H1 (cell line): ENCODE measurements around the gene RALGAPA2.

Experiments
- CHD2 ChIP-seq: IDR thresholded peaks from 2 replicates; pipeline ENCODE4 v1.6.1; 2012; ENCODE audit warnings: low read length, improper control_type of control experiment
- EGR1 ChIP-seq: IDR thresholded peaks from 2 replicates; pipeline ENCODE4 v1.6.1; 2011; ENCODE audit warnings: low read depth, low read length, borderline replicate concordance
- EP300 ChIP-seq, 2 experiments: IDR thresholded peaks; 1 replicate in 1 of 2; 2 replicates in 1 of 2; pipeline ENCODE4 v1.6.1; 2011 to 2012; ENCODE audit warnings: low read depth in 2 of 2, low read length in 2 of 2, mild to moderate bottlenecking in 2 of 2, borderline replicate concordance in 1 of 2, inconsistent platforms in 1 of 2, moderate library complexity in 1 of 2
- GABPA ChIP-seq: IDR thresholded peaks from 2 replicates; pipeline ENCODE4 v1.6.1; 2011; ENCODE audit warnings: mild to moderate bottlenecking, low read length, moderate library complexity, borderline replicate concordance; ENCODE audit not compliant: insufficient read depth
- JUND ChIP-seq: IDR thresholded peaks from 2 replicates; pipeline ENCODE4 v1.6.1; 2011; ENCODE audit warnings: mild to moderate bottlenecking, improper control_type of control experiment, low read length
- POLR2AphosphoS5 ChIP-seq: IDR thresholded peaks from 2 replicates; pipeline ENCODE4 v1.6.1; 2011; ENCODE audit warnings: low read depth, low read length
- RAD21 ChIP-seq, 2 experiments: IDR thresholded peaks in 1 of 2; conservative IDR thresholded peaks in 1 of 2; 2 replicates each; pipeline ENCODE4 v1.6.1; 2011; ENCODE audit warnings: low read depth in 2 of 2, low read length in 2 of 2, improper control_type of control experiment in 1 of 2, inconsistent platforms in 1 of 2, mild to moderate bottlenecking in 1 of 2, moderate library complexity in 1 of 2
- SIRT6 ChIP-seq: IDR thresholded peaks from one replicate; pipeline ENCODE4 v1.7.1; 2012; ENCODE audit warnings: low read length, inconsistent platforms
- SP1 ChIP-seq: IDR thresholded peaks from 2 replicates; pipeline ENCODE4 v1.6.1; 2011; ENCODE audit warnings: low read depth, low read length
- SP2 ChIP-seq: IDR thresholded peaks from 2 replicates; pipeline ENCODE4 v1.6.1; 2012; ENCODE audit warnings: mild to moderate bottlenecking, low read length, inconsistent platforms
- TAF1 ChIP-seq: IDR thresholded peaks from 2 replicates; pipeline ENCODE4 v1.6.1; 2011; ENCODE audit warnings: mild to moderate bottlenecking, low read depth, low read length
- ZNF274 ChIP-seq: IDR thresholded peaks from 2 replicates; pipeline ENCODE4 v1.7.0; 2012; ENCODE audit warnings: low read length, borderline replicate concordance; ENCODE audit errors: extremely low read depth
- TF ChIP-seq, protein P1 (sequence below), 3 experiments: IDR thresholded peaks; 1 replicate in 2 of 3; 2 replicates in 1 of 3; pipeline versions ENCODE4 v1.5.1 to v1.6.1; 2011; ENCODE audit warnings: low read length in 3 of 3, mild to moderate bottlenecking in 3 of 3, inconsistent platforms in 2 of 3, low read depth in 1 of 3, moderate library complexity in 1 of 3; ENCODE audit not compliant: insufficient read depth in 1 of 3; ENCODE audit errors: control extremely low read depth in 1 of 3

DNA sequence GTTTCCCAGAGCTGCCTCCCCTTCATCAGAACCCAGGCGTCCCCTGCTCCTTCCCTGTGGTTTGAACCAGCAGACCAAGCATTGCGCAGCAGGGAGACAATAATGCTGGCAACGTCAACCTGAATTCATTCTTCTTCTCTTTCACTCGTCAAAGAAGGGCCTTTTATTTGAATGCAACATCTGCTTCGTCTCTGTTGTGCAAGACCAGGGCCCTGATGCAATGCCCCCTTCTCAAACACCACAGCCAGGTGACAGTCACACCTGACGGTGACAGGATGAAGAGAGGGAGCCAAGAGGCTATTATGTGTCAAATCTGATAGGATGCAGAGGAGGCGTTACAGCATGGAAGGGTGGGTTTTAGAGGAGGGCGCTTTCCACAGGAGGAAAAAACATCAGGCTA is 336.6 kb downstream of the RALGAPA2 start:
- TF ChIP-seq RAD21 (IDR thresholded peaks at IDR 0.05 in 1 of 2, conservative IDR thresholded peaks at IDR 0.05 in 1 of 2; ENCODE audit: low read depth in 2 of 2, low read length in 2 of 2) (no peak), EP300 (IDR thresholded peaks at IDR 0.05; ENCODE audit: borderline replicate concordance in 1 of 2, low read depth in 2 of 2, low read length in 2 of 2) (no peak), CHD2 (no peak), TAF1 (no peak), JUND (no peak), ZNF274 (no peak), EGR1 (no peak), SIRT6 (no peak), GABPA (no peak), POLR2AphosphoS5 (no peak), SP1 (no peak), SP2 (no peak)
- TF ChIP-seq, protein P1, sequence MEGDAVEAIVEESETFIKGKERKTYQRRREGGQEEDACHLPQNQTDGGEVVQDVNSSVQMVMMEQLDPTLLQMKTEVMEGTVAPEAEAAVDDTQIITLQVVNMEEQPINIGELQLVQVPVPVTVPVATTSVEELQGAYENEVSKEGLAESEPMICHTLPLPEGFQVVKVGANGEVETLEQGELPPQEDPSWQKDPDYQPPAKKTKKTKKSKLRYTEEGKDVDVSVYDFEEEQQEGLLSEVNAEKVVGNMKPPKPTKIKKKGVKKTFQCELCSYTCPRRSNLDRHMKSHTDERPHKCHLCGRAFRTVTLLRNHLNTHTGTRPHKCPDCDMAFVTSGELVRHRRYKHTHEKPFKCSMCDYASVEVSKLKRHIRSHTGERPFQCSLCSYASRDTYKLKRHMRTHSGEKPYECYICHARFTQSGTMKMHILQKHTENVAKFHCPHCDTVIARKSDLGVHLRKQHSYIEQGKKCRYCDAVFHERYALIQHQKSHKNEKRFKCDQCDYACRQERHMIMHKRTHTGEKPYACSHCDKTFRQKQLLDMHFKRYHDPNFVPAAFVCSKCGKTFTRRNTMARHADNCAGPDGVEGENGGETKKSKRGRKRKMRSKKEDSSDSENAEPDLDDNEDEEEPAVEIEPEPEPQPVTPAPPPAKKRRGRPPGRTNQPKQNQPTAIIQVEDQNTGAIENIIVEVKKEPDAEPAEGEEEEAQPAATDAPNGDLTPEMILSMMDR (IDR thresholded peaks at IDR 0.05; ENCODE audit: control extremely low read depth in 1 of 3, insufficient read depth in 1 of 3, low read depth in 1 of 3, low read length in 3 of 3), result no peak
